Measurements from ENCODE around the gene DDIAS. TPM values are rescaled to one million over a fixed set of nuclear protein-coding genes. Genes with fewer than 3 reads are reported as not detected.

Gene DDIAS
- total and polyA plus RNA-seq, 12 donors: 0.17 to 2.7 (median 0.83) TPM

DNA sequence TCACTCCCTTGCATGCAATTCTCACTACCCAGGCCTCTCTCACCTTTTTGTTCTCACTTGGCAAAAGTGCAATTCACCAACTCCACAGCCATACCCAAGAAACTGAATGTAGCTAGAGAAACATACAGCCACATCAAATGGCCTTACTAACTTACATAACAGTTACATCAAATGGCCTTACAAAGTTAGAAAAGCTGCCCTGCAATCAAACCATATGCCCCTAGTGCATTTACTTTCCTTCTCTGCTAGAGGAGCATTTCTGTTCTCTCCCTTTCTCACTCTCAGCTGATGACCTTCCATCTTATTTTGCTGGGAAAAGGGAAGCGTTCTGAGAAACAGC lies 11.6 kb upstream of the DDIAS start:
- Histone ChIP-seq H3K9me3 (replicated peaks in 1 of 3) (no peaks in the 10 kb centered on the region), H3K36me3 (replicated peaks in 1 of 2) (no peaks in the 10 kb centered on the region), H3K27me3 (no peaks in the 10 kb centered on the region), H3K4me3 (no peak overlapping the region), H3K27ac (peak overlapping the region in 3 of 5 donors; percentile 1 to 15 (median 13)), H3K4me1 (replicated peaks in 1 of 2) (peaks cover 14 to 26% of the 10 kb centered on the region in 2 donors)
- intact Hi-C loops (cut with DNase I): no loop called here
- WGBS, 4 donors: 61 to 83% (median 68%) methylated on average over 1 of the region's 1 CpG
- TF ChIP-seq POLR2A (IDR thresholded peaks at IDR 0.05): no peak
- TF ChIP-seq, protein P1, sequence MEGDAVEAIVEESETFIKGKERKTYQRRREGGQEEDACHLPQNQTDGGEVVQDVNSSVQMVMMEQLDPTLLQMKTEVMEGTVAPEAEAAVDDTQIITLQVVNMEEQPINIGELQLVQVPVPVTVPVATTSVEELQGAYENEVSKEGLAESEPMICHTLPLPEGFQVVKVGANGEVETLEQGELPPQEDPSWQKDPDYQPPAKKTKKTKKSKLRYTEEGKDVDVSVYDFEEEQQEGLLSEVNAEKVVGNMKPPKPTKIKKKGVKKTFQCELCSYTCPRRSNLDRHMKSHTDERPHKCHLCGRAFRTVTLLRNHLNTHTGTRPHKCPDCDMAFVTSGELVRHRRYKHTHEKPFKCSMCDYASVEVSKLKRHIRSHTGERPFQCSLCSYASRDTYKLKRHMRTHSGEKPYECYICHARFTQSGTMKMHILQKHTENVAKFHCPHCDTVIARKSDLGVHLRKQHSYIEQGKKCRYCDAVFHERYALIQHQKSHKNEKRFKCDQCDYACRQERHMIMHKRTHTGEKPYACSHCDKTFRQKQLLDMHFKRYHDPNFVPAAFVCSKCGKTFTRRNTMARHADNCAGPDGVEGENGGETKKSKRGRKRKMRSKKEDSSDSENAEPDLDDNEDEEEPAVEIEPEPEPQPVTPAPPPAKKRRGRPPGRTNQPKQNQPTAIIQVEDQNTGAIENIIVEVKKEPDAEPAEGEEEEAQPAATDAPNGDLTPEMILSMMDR (IDR thresholded peaks at IDR 0.05): no peak
- no peak for DNase-seq

DNA sequence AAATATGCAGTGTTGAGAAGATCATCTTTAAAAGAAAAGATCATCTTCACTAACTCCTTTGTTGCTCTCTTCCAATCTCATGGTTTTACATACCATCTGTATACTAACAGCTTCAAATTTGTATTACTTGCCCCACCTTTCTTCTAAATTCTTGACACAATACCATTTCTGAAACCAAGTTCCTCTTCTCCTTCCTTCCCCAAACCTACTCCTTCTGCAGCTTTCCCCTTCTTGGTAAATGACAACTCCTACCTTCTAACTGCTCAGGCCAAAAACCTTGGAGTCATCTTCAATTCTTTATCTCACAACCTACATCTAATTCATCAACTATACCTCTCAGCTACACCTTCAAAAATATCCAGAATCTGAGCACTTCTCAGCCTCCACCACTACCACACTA lies 10.6 kb upstream of the DDIAS start:
- Histone ChIP-seq H3K36me3 (replicated peaks in 1 of 2) (no peaks in the 10 kb centered on the region), H3K27ac (no peak overlapping the region), H3K4me3 (no peak overlapping the region), H3K4me1 (replicated peaks in 1 of 2) (peaks cover 15 to 34% of the 10 kb centered on the region in 2 donors), H3K9me3 (replicated peaks in 1 of 3) (no peaks in the 10 kb centered on the region), H3K27me3 (no peaks in the 10 kb centered on the region)
- no peak for TF ChIP-seq POLR2A (IDR thresholded peaks at IDR 0.05)
- intact Hi-C loops (cut with DNase I): no loop called here
- no peak for DNase-seq

DNA sequence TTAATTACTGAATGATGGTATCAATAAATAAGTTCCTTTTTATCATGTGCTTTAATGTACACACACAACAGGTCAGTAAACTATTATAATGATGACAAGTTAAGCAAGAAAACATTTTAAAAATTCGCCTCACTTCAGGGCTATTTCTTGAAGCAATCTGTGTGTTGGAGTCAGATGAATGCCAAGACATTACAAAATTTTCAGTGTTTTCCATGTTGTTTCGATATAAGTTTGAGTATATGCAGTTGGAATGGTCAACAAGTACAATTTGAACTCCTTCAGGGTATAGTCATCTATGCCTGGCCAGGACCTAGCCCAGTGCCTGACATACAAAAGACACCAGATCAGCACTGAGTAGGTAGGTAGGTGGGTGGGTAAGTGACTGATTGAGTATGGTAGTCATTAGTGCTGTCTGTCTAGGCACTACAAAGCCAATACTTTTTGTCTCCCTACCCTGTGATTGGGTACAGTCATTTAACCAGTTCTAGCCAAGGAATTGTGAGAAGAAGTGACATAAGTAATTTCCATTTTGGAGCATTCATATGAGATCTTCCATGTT lies 8.8 kb upstream of the DDIAS start:
- TF ChIP-seq, protein P1 (IDR thresholded peaks at IDR 0.05): no peak
- no peak for TF ChIP-seq POLR2A (IDR thresholded peaks at IDR 0.05)
- Histone ChIP-seq H3K27me3 (no peaks in the 10 kb centered on the region), H3K36me3 (replicated peaks in 1 of 2) (no peaks in the 10 kb centered on the region), H3K9me3 (replicated peaks in 1 of 3) (no peaks in the 10 kb centered on the region), H3K4me3 (no peak overlapping the region), H3K27ac (no peak overlapping the region), H3K4me1 (replicated peaks in 1 of 2) (peaks cover 19 to 39% of the 10 kb centered on the region in 2 donors)
- intact Hi-C loops (cut with DNase I): no loop called here
- WGBS, 4 donors: 94 to 95% (median 95%) methylated on average over 2 of the region's 2 CpGs
- DNase-seq: no peak

DNA sequence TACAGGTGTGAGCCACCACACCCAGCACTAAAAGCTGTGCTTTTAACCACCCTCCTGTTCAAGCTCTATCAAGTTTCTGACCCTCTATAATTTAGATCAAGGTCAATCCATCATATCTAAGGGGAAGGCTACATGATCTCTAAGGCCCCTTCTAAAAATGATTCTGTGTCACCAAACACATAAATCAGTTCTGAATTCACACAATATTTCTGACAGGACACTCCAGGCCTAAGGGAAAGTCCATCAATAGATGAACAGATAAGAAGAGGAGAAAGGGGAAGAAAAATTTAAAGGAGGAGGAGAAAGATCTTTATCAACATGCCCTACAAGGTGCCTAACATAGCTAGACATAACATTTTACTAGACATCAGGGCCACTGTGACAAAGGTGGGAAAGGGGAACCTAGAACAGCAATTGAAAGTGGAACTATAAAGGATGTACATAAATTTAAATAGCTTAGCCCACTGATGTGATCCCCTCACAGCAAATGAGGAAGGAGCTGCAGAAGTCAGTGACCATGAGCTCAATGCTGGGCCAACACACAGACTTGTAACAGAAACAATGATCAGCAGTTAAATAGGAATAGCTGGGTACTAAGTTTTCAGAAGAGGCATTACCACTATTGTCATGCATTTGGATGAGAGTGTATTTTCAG lies 6.0 kb upstream of the DDIAS start:
- no peaks in the 10 kb centered on the region for H3K36me3 ChIP-seq (replicated peaks in 1 of 2)
- TF ChIP-seq, protein P1 (IDR thresholded peaks at IDR 0.05): no peak
- TF ChIP-seq POLR2A (IDR thresholded peaks at IDR 0.05): no peak
- intact Hi-C loops (cut with DNase I): no loop called here

DNA sequence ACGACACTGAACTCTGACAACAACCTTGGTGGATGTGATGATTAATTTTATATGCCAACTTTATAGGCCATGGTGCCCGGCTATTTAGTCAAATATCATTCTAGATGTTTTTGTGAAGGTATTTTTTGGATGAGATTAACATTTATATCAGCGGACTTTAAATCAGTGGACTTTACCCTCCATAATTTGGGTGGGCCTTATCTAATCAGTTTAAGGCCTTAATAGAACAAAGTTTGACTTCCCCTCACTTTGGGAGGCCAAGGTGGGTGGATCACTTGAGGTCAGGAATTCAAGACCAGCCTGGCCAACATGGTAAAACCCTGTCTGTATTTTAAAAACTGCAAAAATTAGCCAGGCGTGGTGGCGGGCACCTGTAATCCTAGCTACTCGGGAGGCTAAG lies 5.4 kb upstream of the DDIAS start:
- intact Hi-C loops (cut with DNase I): no loop called here
- no peak for DNase-seq
- TF ChIP-seq, protein P1 (IDR thresholded peaks at IDR 0.05): no peak
- TF ChIP-seq POLR2A (IDR thresholded peaks at IDR 0.05): no peak
- no peak overlapping the region for H3K4me3 ChIP-seq
- H3K9me3 ChIP-seq (replicated peaks in 1 of 3): no peaks in the 10 kb centered on the region
- H3K27ac ChIP-seq: peak overlapping the region in 1 of 5 donors; percentile 35
- no peaks in the 10 kb centered on the region for H3K36me3 ChIP-seq (replicated peaks in 1 of 2)
- 72 to 84% (median 80%) methylated on average over 6 of the region's 6 CpGs for WGBS, 4 donors
- H3K4me1 ChIP-seq (replicated peaks in 1 of 2): peaks cover 13 to 44% of the 10 kb centered on the region in 2 donors
- no peaks in the 10 kb centered on the region for H3K27me3 ChIP-seq

More for the DNA sequence above, 6.0 kb upstream of the DDIAS start:
- Histone ChIP-seq H3K27me3 (no peaks in the 10 kb centered on the region), H3K27ac (peak overlapping the region in 1 of 5 donors; percentile 35), H3K4me1 (replicated peaks in 1 of 2) (peaks cover 15 to 47% of the 10 kb centered on the region in 2 donors), H3K4me3 (no peak overlapping the region), H3K9me3 (replicated peaks in 1 of 3) (no peaks in the 10 kb centered on the region)
- peak in 1 of 7 donors; percentile 23 for DNase-seq
